GM21515 (cell line): ENCODE measurements around the gene SPECC1L.
"Not testable (repeated sequence)": the region's sequence is repeated elsewhere in the genome, so short reads cannot be mapped to it uniquely, and the experiment has no call there.

ENCODE experiments used
- ATAC-seq: cut with Tn5 transposase; IDR thresholded peaks from one replicate; pipeline ENCODE4 v1.9.1; 2021; ENCODE audit not compliant: unreplicated experiment

The SPECC1L gene

GRCh38 chr22:24270556-24271385, at the start of gene SPECC1L:
SPECC1L (plus strand) TSS chr22:24270831; CDS start chr22:24302232, 31,401 bp downstream.
- peak; percentile 80 for ATAC-seq

- no peak for ATAC-seq
These were observed 46.2 kb upstream of the SPECC1L start for GRCh38 chr22:24224468-24224867.

- ATAC-seq: no peak
These were observed 45.5 kb upstream of the SPECC1L start for GRCh38 chr22:24225044-24225601.

- no peak for ATAC-seq
These were observed 44.7 kb upstream of the SPECC1L start for GRCh38 chr22:24225951-24226350.

GRCh38 chr22:24230911-24231656, 39.5 kb upstream of the SPECC1L start:
- ATAC-seq: no peak

- no peak for ATAC-seq
These were observed 38.9 kb upstream of the SPECC1L start for GRCh38 chr22:24231706-24232105.

GRCh38 chr22:24232124-24232523, 38.5 kb upstream of the SPECC1L start:
- ATAC-seq: no peak

GRCh38 chr22:24232725-24233124, 37.9 kb upstream of the SPECC1L start:
- ATAC-seq: no peak

- ATAC-seq: no peak
These were observed 37.4 kb upstream of the SPECC1L start for GRCh38 chr22:24233235-24233634.

- no peak for ATAC-seq
These were observed 36.8 kb upstream of the SPECC1L start for GRCh38 chr22:24233816-24234215.

- no peak for ATAC-seq
These were observed 35.3 kb upstream of the SPECC1L start for GRCh38 chr22:24235315-24235714.

- ATAC-seq: no peak
These were observed 34.0 kb upstream of the SPECC1L start for GRCh38 chr22:24236656-24237055.

- ATAC-seq: not testable (repeated sequence)
These were observed 32.4 kb upstream of the SPECC1L start for GRCh38 chr22:24238101-24238694.

GRCh38 chr22:24240381-24240780, 30.2 kb upstream of the SPECC1L start:
- no peak for ATAC-seq

- ATAC-seq: not testable (repeated sequence)
These were observed 29.5 kb upstream of the SPECC1L start for GRCh38 chr22:24240985-24241692.

GRCh38 chr22:24243417-24243816, 27.2 kb upstream of the SPECC1L start:
- not testable (repeated sequence) for ATAC-seq

- ATAC-seq: no peak
These were observed 26.4 kb upstream of the SPECC1L start for GRCh38 chr22:24244144-24244787.

GRCh38 chr22:24245030-24245431, 25.6 kb upstream of the SPECC1L start, which contains the start of gene GGT5:
GGT5 (minus strand) TSS chr22:24245082; CDS start chr22:24244725, 357 bp downstream.
- ATAC-seq: not testable (repeated sequence)

GRCh38 chr22:24245584-24246561, 24.8 kb upstream of the SPECC1L start:
- ATAC-seq: not testable (repeated sequence)
